Chondrocyte (in vitro differentiated cells): ENCODE data around the gene ZFPM1. TPM values are rescaled to one million over a fixed set of nuclear protein-coding genes. Genes with fewer than 3 reads are reported as not detected.

Source experiments
- DNase-seq: peaks from one replicate; pipeline ENCODE4 v3.0.0; 2021; ENCODE audit warnings: mixed read lengths, low spot score
- H3K27ac Mint-ChIP-seq: one replicate; pipeline ENCODE4 v1.8.0; 2021; ENCODE audit warnings: mild to moderate bottlenecking, moderate library complexity, mixed read lengths; ENCODE audit not compliant: unreplicated experiment
- H3K27me3 Mint-ChIP-seq: 2 replicates; pipeline ENCODE4 v1.8.0; 2021; ENCODE audit warnings: low read depth, mixed read lengths
- H3K36me3 Mint-ChIP-seq: 2 replicates; pipeline ENCODE4 v1.8.0; 2021; ENCODE audit warnings: low read depth, mixed read lengths
- H3K4me1 Mint-ChIP-seq: 2 replicates; pipeline ENCODE4 v1.8.0; 2021; ENCODE audit warnings: low read depth, mild to moderate bottlenecking, mixed read lengths
- H3K4me3 Mint-ChIP-seq: one replicate; pipeline ENCODE4 v1.8.0; 2021; ENCODE audit warnings: mild to moderate bottlenecking, moderate library complexity, mixed read lengths; ENCODE audit not compliant: unreplicated experiment
- H3K9me3 Mint-ChIP-seq: 2 replicates; pipeline ENCODE4 v1.8.0; 2021; ENCODE audit warnings: low read depth, mixed read lengths
- CTCF ChIP-seq: fragments of 200-600 bp; sonication (generic); IDR thresholded peaks from 2 replicates; pipeline ENCODE4 v1.5.0; 2021; ENCODE audit warnings: antibody characterized with exemption, mild to moderate bottlenecking, moderate library complexity
- total RNA-seq: library from RNA; stranded (reverse); gene quantifications from 3 replicates; pipeline ENCODE4 v1.2.1, GENCODE V29; 2021

ZFPM1 gene
- total RNA-seq, 1 donor from 2014 or later, result 7.6 TPM

- Mint-ChIP-seq H3K36me3 (no peaks in the 10 kb centered on the region), H3K4me1 (no peaks in the 10 kb centered on the region), H3K27me3 (no peaks in the 10 kb centered on the region), H3K9me3 (no peaks in the 10 kb centered on the region), H3K4me3 (no peak overlapping the region), H3K27ac (no peak overlapping the region)
- no peak for DNase-seq
- no peak for TF ChIP-seq CTCF
Observed at GRCh38 chr16:88508868-88509748, 56.0 kb downstream of the ZFPM1 start.

GRCh38 chr16:88509749-88510069 is 56.6 kb downstream of the ZFPM1 start:
- Mint-ChIP-seq H3K27ac (no peak overlapping the region), H3K36me3 (no peaks in the 10 kb centered on the region), H3K9me3 (no peaks in the 10 kb centered on the region), H3K27me3 (no peaks in the 10 kb centered on the region), H3K4me1 (no peaks in the 10 kb centered on the region), H3K4me3 (no peak overlapping the region)
- DNase-seq, result no peak
- no peak for TF ChIP-seq CTCF

- DNase-seq, result no peak
- no peaks in the 10 kb centered on the region for H3K36me3 Mint-ChIP-seq
- H3K27ac Mint-ChIP-seq, result no peak overlapping the region
- H3K9me3 Mint-ChIP-seq, result no peaks in the 10 kb centered on the region
- no peak for TF ChIP-seq CTCF
- no peaks in the 10 kb centered on the region for H3K27me3 Mint-ChIP-seq
- no peaks in the 10 kb centered on the region for H3K4me1 Mint-ChIP-seq
- H3K4me3 Mint-ChIP-seq, result no peak overlapping the region
Observed at GRCh38 chr16:88510091-88510994, 57.3 kb downstream of the ZFPM1 start.

- Mint-ChIP-seq H3K4me1 (no peaks in the 10 kb centered on the region), H3K27me3 (no peaks in the 10 kb centered on the region)
- DNase-seq, result no peak
Observed at GRCh38 chr16:88511060-88511459, 58.0 kb downstream of the ZFPM1 start.

More at GRCh38 chr16:88511060-88511459, 58.0 kb downstream of the ZFPM1 start:
- Mint-ChIP-seq H3K4me3 (no peak overlapping the region), H3K27ac (no peak overlapping the region), H3K36me3 (no peaks in the 10 kb centered on the region), H3K9me3 (no peaks in the 10 kb centered on the region)
- TF ChIP-seq CTCF, result no peak
